OCI-LY1 (cell line): ENCODE data around the gene OCIAD2.

Source experiments
- H2AFZ ChIP-seq: fragments of 200-600 bp; sonication (generic), shearing (Covaris generic); 2 replicates; pipeline ENCODE4 v1.6.0; 2014; ENCODE audit warnings: antibody characterized with exemption, mild to moderate bottlenecking, low read length
- H3F3A ChIP-seq: fragments of 200-600 bp; sonication (generic), shearing (Covaris generic); 2 replicates; pipeline ENCODE4 v1.6.0; 2014; ENCODE audit warnings: mild to moderate bottlenecking, antibody characterized with exemption, low read length, moderate library complexity; ENCODE audit not compliant: insufficient read depth
- H3K27ac ChIP-seq: fragments of 200-600 bp; sonication (generic); 2 replicates; pipeline ENCODE4 v1.5.1; 2014; ENCODE audit warnings: low read length, mixed run types, mild to moderate bottlenecking, low read depth; ENCODE audit not compliant: poor library complexity, severe bottlenecking
- H3K27me3 ChIP-seq: fragments of 200-600 bp; sonication (generic); 2 replicates; pipeline ENCODE4 v1.6.0; 2014; ENCODE audit warnings: antibody characterized with exemption, mild to moderate bottlenecking, low read length, moderate library complexity; ENCODE audit not compliant: insufficient read depth
- H3K36me3 ChIP-seq: fragments of 200-600 bp; sonication (generic); 2 replicates; pipeline ENCODE4 v1.6.1; 2014; ENCODE audit warnings: mild to moderate bottlenecking, antibody characterized with exemption, low read length, moderate library complexity, mixed read lengths; ENCODE audit not compliant: insufficient read depth
- H3K4me1 ChIP-seq: fragments of 200-600 bp; sonication (generic); 2 replicates; pipeline ENCODE4 v1.5.1; 2014; ENCODE audit warnings: mild to moderate bottlenecking, low read length, moderate library complexity; ENCODE audit not compliant: insufficient read depth, severe bottlenecking
- H3K4me2 ChIP-seq: fragments of 200-600 bp; sonication (generic), shearing (Covaris generic); 2 replicates; pipeline ENCODE4 v1.6.1; 2014; ENCODE audit warnings: low read length
- H3K4me3 ChIP-seq: fragments of 200-600 bp; sonication (generic); 2 replicates; pipeline ENCODE4 v1.5.1; 2014; ENCODE audit warnings: low read length, low read depth, mild to moderate bottlenecking, mixed read lengths; ENCODE audit not compliant: poor library complexity, severe bottlenecking
- H3K79me2 ChIP-seq: fragments of 200-600 bp; shearing (Covaris generic); 2 replicates; pipeline ENCODE4 v1.6.1; 2016; ENCODE audit warnings: mixed run types, low read length, mixed read lengths; ENCODE audit not compliant: insufficient read depth
- H3K9ac ChIP-seq: fragments of 200-600 bp; sonication (generic), shearing (Covaris generic); 2 replicates; pipeline ENCODE4 v1.6.1; 2014; ENCODE audit warnings: mild to moderate bottlenecking, low read length, mixed read lengths
- H3K9me2 ChIP-seq: fragments of 200-600 bp; sonication (generic), shearing (Covaris generic); 2 replicates; pipeline ENCODE4 v1.6.1; 2014; ENCODE audit warnings: low read depth, mild to moderate bottlenecking, low read length, mixed read lengths
- H3K9me3 ChIP-seq: fragments of 200-600 bp; shearing (Covaris generic); 2 replicates; pipeline ENCODE4 v1.6.1; 2014; ENCODE audit warnings: low read length, mixed read lengths
- H4K20me1 ChIP-seq: fragments of 200-600 bp; sonication (generic), shearing (Covaris generic); 2 replicates; pipeline ENCODE4 v1.6.0; 2016; ENCODE audit warnings: mild to moderate bottlenecking, low read length; ENCODE audit not compliant: insufficient read depth
- CTCF ChIP-seq: fragments of 200-600 bp; sonication (generic), shearing (Covaris generic); IDR thresholded peaks from 2 replicates; pipeline ENCODE4 v1.5.1; 2017; ENCODE audit warnings: mild to moderate bottlenecking, antibody characterized with exemption, low read length, moderate library complexity, mixed read lengths
- EZH2 ChIP-seq: fragments of 200-600 bp; sonication (generic), shearing (Covaris generic); IDR thresholded peaks from 2 replicates; pipeline ENCODE4 v1.8.0; 2017; ENCODE audit warnings: borderline replicate concordance, mixed run types, mild to moderate bottlenecking, antibody characterized with exemption, low read length, moderate library complexity, mixed read lengths

OCIAD2 gene

DNA sequence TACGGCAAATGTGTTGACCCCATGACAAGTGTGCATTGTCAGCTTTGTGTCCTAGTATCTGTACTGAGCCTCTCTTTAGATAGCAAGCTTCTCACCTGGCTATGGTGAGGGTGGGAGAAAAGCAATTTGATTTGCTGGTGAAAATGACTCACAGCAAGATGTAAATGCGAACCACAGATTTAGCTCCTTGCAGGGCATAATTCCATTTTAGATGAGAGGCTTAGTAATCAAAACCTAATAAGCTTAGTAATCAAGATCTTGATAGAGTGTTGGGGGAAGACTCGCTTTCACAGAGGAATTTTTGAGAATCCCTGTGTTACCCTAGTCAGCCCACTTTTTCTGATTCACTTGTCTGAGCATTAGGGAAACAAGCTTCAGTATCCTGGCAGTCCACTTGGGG, 7.7 kb upstream of the OCIAD2 start:
- Histone ChIP-seq H3K9me2 (no peaks in the 10 kb centered on the region), H3K27me3 (no peaks in the 10 kb centered on the region), H2AFZ (no peak overlapping the region), H3K9ac (no peak overlapping the region), H3K9me3 (no peaks in the 10 kb centered on the region), H3K4me1 (peaks cover 4% of the 10 kb centered on the region), H3K79me2 (no peaks in the 10 kb centered on the region), H3K36me3 (no peaks in the 10 kb centered on the region), H3K4me3 (no peak overlapping the region), H3K27ac (no peak overlapping the region), H4K20me1 (no peaks in the 10 kb centered on the region), H3K4me2 (no peak overlapping the region), H3F3A (no peaks in the 10 kb centered on the region)
- no peak for TF ChIP-seq EZH2

DNA sequence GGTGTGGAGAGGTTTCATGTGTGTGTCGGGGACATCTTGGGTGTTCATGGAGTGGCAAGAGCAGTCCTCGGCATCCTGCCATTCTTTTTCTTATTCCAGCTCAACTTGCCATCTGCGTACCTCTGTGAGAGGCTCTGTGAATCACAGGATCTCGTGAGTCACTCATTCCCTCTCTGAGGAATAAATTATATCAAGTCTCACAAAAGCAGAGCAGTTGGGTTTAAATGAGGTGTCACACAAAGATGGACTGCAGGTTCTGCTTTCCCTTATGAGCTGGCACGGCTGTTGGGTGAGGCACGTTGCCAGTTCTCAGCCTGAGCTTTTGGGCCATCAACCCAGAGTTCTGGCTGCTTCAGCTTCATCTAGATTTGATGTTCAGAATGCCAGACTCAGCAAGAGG, 6.8 kb upstream of the OCIAD2 start:
- H3K36me3 ChIP-seq: no peaks in the 10 kb centered on the region
- no peak overlapping the region for H3K27ac ChIP-seq
- no peak overlapping the region for H3K4me2 ChIP-seq
- H3K27me3 ChIP-seq: no peaks in the 10 kb centered on the region
- H2AFZ ChIP-seq: no peak overlapping the region
- H3F3A ChIP-seq: no peaks in the 10 kb centered on the region
- TF ChIP-seq EZH2 (no peak), CTCF (no peak)
- no peaks in the 10 kb centered on the region for H4K20me1 ChIP-seq
- no peak overlapping the region for H3K4me3 ChIP-seq
- H3K4me1 ChIP-seq: peaks cover 4% of the 10 kb centered on the region
- no peaks in the 10 kb centered on the region for H3K9me2 ChIP-seq
- H3K79me2 ChIP-seq: no peaks in the 10 kb centered on the region
- H3K9me3 ChIP-seq: no peaks in the 10 kb centered on the region
- no peak overlapping the region for H3K9ac ChIP-seq

DNA sequence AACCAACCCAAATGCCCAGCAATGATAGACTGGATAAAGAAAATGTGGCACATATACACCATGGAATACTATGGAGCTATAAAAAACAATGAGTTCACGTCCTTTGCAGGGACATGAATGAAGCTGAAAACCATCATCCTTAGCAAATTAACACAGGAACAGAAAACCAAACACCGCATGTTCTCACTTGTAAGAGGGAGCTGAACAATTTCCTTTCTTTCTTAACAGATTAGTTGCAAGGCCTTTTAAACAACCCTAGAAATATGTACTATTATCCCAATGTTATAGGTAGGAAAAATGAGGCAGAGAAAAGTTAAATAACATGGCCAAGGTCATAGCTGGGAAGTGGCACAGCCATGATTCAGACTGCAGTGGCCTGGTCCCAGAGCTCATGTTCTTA, 5.8 kb upstream of the OCIAD2 start:
- Histone ChIP-seq H3K9me3 (no peaks in the 10 kb centered on the region), H2AFZ (no peak overlapping the region), H3K4me2 (no peak overlapping the region), H3K4me1 (peaks cover 4% of the 10 kb centered on the region), H4K20me1 (no peaks in the 10 kb centered on the region), H3F3A (no peaks in the 10 kb centered on the region), H3K36me3 (no peaks in the 10 kb centered on the region), H3K79me2 (no peaks in the 10 kb centered on the region), H3K27me3 (no peaks in the 10 kb centered on the region), H3K4me3 (no peak overlapping the region), H3K9ac (no peak overlapping the region), H3K27ac (no peak overlapping the region), H3K9me2 (no peaks in the 10 kb centered on the region)
- no peak for TF ChIP-seq EZH2
- TF ChIP-seq CTCF: no peak

DNA sequence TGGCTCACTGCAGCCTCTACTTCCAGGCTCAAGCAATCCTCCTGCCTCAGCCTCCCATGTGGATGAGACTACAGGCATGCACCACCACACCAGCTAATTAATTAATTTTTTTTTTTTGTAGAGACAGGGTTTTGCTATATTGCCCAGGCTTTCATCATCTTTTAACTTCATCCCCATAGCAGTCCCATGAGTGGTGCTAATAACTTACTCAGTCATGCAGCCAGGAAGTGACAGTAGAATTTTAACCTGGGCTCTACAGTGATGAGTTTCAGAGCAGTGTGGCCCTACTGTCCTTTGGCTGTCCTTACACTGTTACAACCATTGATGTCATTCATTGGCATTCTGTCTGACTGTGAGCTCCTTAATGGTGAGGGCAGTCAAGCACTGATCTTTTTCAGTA, 3.9 kb upstream of the OCIAD2 start:
- no peaks in the 10 kb centered on the region for H3K9me2 ChIP-seq
- H3K27me3 ChIP-seq: no peaks in the 10 kb centered on the region
- H3K9ac ChIP-seq: no peak overlapping the region
- H3K27ac ChIP-seq: no peak overlapping the region
- no peak overlapping the region for H2AFZ ChIP-seq
- TF ChIP-seq CTCF: no peak
- no peak for TF ChIP-seq EZH2
- peaks cover 11% of the 10 kb centered on the region for H3K4me1 ChIP-seq
- no peak overlapping the region for H3K4me2 ChIP-seq
- H3K36me3 ChIP-seq: no peaks in the 10 kb centered on the region
- H3K4me3 ChIP-seq: no peak overlapping the region
- peaks cover 4% of the 10 kb centered on the region; the same call in 1 of the 2 replicates for H3K79me2 ChIP-seq
- H4K20me1 ChIP-seq: no peaks in the 10 kb centered on the region
- no peaks in the 10 kb centered on the region for H3K9me3 ChIP-seq
- no peaks in the 10 kb centered on the region for H3F3A ChIP-seq
